ENCODE data around the gene SLIT1. TPM values are rescaled to one million over a fixed set of nuclear protein-coding genes. Genes with fewer than 3 reads are reported as not detected.

The SLIT1 gene
- total RNA-seq, 6 experiments from 2014 or later, result 0.04 to 0.29 (median 0.12) TPM; not detected in 1

DNA sequence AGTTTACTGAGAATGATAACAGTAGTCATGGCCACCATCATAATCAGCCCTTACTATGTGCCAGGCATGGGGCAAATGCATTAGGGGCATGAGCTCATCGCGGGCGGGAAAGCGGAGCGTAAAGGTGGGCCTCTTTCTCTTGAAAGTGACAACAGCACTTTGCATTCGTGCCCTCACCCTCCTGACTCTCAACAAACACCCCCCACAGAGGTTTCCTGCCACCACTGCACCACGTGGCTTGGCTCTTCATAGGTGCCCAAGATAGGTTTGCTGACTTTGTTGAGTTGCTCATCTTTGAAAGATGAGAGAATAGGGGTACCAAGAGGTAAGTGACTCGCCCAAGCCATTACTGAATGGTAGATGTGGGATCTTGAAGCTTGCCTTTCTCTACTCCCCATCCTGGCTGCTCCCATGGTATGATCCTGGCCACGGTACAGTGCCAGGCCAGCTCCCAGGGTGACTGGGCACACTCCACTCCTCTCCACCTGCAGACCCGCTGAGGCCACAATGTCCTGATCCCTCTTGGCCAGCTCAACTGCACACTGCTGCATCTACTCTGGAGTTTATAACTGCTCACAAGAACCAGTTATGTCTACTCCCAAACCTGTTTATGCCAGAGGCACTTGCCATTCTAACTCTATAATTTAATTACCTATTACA, 26.0 kb downstream of the SLIT1 start:
- intact Hi-C loops (cut with DNase I), result no loop called here
- WGBS (ENCODE audit: insufficient coverage, low coverage, low lambda C conversion rate, missing lambda C conversion rate), result 82% methylated on average over 7 of the region's 10 CpGs
- no peaks in the 10 kb centered on the region for H3K4me1 ChIP-seq
- no peak overlapping the region for H3K27ac ChIP-seq
- H3K36me3 ChIP-seq, result no peaks in the 10 kb centered on the region
- no peak for ATAC-seq
- no peaks in the 10 kb centered on the region for H3K27me3 ChIP-seq
- H3K9me3 ChIP-seq, result no peaks in the 10 kb centered on the region
- no peak overlapping the region for H3K4me3 ChIP-seq
- TF ChIP-seq POLR2A (IDR thresholded peaks at IDR 0.05), result no peak
- TF ChIP-seq, protein P1, sequence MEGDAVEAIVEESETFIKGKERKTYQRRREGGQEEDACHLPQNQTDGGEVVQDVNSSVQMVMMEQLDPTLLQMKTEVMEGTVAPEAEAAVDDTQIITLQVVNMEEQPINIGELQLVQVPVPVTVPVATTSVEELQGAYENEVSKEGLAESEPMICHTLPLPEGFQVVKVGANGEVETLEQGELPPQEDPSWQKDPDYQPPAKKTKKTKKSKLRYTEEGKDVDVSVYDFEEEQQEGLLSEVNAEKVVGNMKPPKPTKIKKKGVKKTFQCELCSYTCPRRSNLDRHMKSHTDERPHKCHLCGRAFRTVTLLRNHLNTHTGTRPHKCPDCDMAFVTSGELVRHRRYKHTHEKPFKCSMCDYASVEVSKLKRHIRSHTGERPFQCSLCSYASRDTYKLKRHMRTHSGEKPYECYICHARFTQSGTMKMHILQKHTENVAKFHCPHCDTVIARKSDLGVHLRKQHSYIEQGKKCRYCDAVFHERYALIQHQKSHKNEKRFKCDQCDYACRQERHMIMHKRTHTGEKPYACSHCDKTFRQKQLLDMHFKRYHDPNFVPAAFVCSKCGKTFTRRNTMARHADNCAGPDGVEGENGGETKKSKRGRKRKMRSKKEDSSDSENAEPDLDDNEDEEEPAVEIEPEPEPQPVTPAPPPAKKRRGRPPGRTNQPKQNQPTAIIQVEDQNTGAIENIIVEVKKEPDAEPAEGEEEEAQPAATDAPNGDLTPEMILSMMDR (IDR thresholded peaks at IDR 0.05), result no peak
- DNase-seq, result no peak

DNA sequence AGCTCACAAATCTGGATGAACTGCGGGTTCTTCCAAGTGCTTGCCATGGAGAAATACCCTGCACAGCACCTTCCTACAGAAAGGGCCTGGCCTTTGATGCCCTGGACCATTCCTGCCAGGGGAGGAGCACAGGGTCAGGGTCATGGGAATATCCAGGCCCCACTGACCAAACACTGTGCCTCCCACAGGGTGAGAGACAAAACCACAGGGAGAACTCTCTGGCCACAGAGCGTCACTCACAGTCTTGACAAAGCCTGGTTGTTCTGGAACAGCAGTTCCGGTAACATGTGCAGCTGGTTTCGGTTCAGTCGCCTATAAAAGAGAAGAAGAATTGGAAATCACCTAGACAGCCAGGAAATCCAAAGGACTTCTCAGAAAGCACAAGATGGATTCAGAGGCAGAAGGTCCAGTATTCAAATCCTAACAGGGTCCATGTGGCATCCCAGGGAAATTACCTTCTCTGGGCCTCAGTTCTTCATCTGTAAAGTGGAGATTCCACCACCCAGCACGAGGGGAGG, 28.1 kb downstream of the SLIT1 start:
- Histone ChIP-seq H3K27ac (no peak overlapping the region), H3K4me3 (no peak overlapping the region), H3K4me1 (no peaks in the 10 kb centered on the region), H3K9me3 (no peaks in the 10 kb centered on the region), H3K27me3 (no peaks in the 10 kb centered on the region), H3K36me3 (no peaks in the 10 kb centered on the region)
- DNase-seq (no peak), ATAC-seq (no peak)
- WGBS (ENCODE audit: insufficient coverage, low coverage, low lambda C conversion rate, missing lambda C conversion rate), result 75% methylated on average over 5 of the region's 6 CpGs
- no peak for TF ChIP-seq POLR2A (IDR thresholded peaks at IDR 0.05)
- TF ChIP-seq, protein P1 (IDR thresholded peaks at IDR 0.05), result no peak
- intact Hi-C loops (cut with DNase I), result no loop called here

DNA sequence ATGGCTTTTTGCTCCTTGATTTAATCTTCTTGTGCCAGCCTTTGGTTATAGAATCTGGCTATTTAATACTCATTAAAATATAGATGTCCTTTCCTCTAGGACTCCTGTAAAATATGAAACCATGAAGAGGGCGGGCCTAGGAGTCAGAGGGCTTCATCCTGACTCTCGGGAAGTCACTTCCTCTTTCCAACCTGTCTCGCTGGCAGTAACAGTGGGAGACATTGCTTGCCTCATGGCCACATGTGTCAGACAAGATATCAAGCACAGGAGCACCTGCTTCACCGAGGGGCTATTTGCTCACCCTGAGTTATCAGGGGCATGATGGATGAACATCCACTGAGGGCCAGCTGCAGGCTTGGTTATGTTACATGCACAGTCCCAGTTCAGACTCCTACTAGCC, 31.0 kb downstream of the SLIT1 start:
- 68% methylated on average over 4 of the region's 4 CpGs for WGBS (ENCODE audit: insufficient coverage, low coverage, low lambda C conversion rate, missing lambda C conversion rate)
- no peaks in the 10 kb centered on the region for H3K9me3 ChIP-seq

DNA sequence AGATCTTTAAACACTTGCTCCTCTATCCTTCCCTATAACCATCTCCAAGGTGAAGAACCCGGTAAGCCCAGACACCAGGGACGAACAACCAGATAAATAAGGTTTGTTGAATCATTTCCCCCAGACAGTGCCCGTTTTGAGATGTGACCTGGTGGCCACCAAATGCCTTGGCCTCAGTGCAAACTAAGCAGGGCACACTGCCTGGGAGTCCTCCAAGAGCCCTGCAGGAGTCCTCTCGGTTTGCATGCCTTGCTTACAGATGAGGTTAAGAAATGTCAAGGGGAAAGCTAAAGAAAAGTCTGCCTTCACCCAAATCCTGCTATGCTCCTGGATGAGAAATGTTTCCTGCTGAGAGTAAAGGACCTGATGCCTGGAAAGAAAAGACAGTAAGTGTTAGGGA, 31.6 kb downstream of the SLIT1 start:
- H3K9me3 ChIP-seq, result no peaks in the 10 kb centered on the region
- WGBS (ENCODE audit: insufficient coverage, low coverage, low lambda C conversion rate, missing lambda C conversion rate), result 58% methylated on average over 4 of the region's 4 CpGs
- DNase-seq (no peak), ATAC-seq (no peak)
- no peak for TF ChIP-seq POLR2A (IDR thresholded peaks at IDR 0.05)
- TF ChIP-seq, protein P1 (IDR thresholded peaks at IDR 0.05), result no peak
- H3K4me3 ChIP-seq, result no peak overlapping the region
- intact Hi-C loops (cut with DNase I), result no loop called here
- no peak overlapping the region for H3K27ac ChIP-seq
- H3K4me1 ChIP-seq, result no peaks in the 10 kb centered on the region
- H3K36me3 ChIP-seq, result no peaks in the 10 kb centered on the region
- no peaks in the 10 kb centered on the region for H3K27me3 ChIP-seq

More for the DNA sequence above, 31.0 kb downstream of the SLIT1 start:
- no peaks in the 10 kb centered on the region for H3K4me1 ChIP-seq
- intact Hi-C loops (cut with DNase I), result no loop called here
- no peak for TF ChIP-seq POLR2A (IDR thresholded peaks at IDR 0.05)
- TF ChIP-seq, protein P1 (IDR thresholded peaks at IDR 0.05), result no peak
- no peak overlapping the region for H3K27ac ChIP-seq
- no peaks in the 10 kb centered on the region for H3K27me3 ChIP-seq
- no peak overlapping the region for H3K4me3 ChIP-seq
- H3K36me3 ChIP-seq, result no peaks in the 10 kb centered on the region
- no peak for DNase-seq
- ATAC-seq, result no peak
